CD14-positive monocyte (primary cell): ENCODE data around the gene SEPTIN10. TPM values are rescaled to one million over a fixed set of nuclear protein-coding genes. Genes with fewer than 3 reads are reported as not detected.

Experiments
- DNase-seq, 3 donors: peaks; one replicate each; pipeline ENCODE4 v3.0.0-alpha.2; 2011 to 2022
- H2AFZ ChIP-seq: 2 replicates; pipeline ENCODE4 v1.6.0; 2012; ENCODE audit warnings: mild to moderate bottlenecking, low read depth, low read length, inconsistent platforms; ENCODE audit not compliant: insufficient read depth, poor library complexity, severe bottlenecking
- H3K27ac ChIP-seq, 2 donors: 1 replicate in 1 of 2; 2 replicates in 1 of 2; pipeline ENCODE4 v1.5.1; 2012 to 2013; ENCODE audit warnings: low read length in 2 of 2, control low read depth in 1 of 2, inconsistent platforms in 1 of 2, low read depth in 1 of 2, mild to moderate bottlenecking in 1 of 2
- H3K27me3 ChIP-seq, 2 donors: one replicate each; pipeline versions ENCODE4 v1.6.0 to v1.6.1; 2011 to 2013; ENCODE audit warnings: low read length in 2 of 2; ENCODE audit not compliant: control insufficient read depth in 2 of 2, insufficient read depth in 2 of 2
- H3K36me3 ChIP-seq, 2 donors: replicated peaks in 1 of 2; 1 replicate in 1 of 2; 2 replicates in 1 of 2; pipeline versions ENCODE4 v1.5.1 to v1.6.1; 2012 to 2013; ENCODE audit warnings: low read length in 2 of 2, control low read depth in 1 of 2, inconsistent platforms in 1 of 2, mild to moderate bottlenecking in 1 of 2; ENCODE audit not compliant: insufficient read depth in 2 of 2, control insufficient read depth in 1 of 2
- H3K4me1 ChIP-seq, 2 donors: 1 replicate in 1 of 2; 2 replicates in 1 of 2; pipeline versions ENCODE4 v1.5.1 to v1.6.1; 2012 to 2013; ENCODE audit warnings: low read length in 2 of 2, control low read depth in 1 of 2, inconsistent platforms in 1 of 2, mild to moderate bottlenecking in 1 of 2, moderate library complexity in 1 of 2; ENCODE audit not compliant: insufficient read depth in 2 of 2, control insufficient read depth in 1 of 2
- H3K4me2 ChIP-seq: replicated peaks from 2 replicates; pipeline ENCODE3; 2012; ENCODE audit warnings: low read length, moderate library complexity, mild to moderate bottlenecking; ENCODE audit not compliant: poor library complexity, severe bottlenecking; ENCODE audit errors: extremely low read depth
- H3K4me3 ChIP-seq, 3 experiments: fragments of 200-600 bp in 1 of 3; sonication (generic) in 1 of 3; replicated peaks in 1 of 3; 1 replicate in 2 of 3; 2 replicates in 1 of 3; pipeline ENCODE4 v1.5.1; 2011 to 2013; ENCODE audit warnings: low read length in 3 of 3, mild to moderate bottlenecking in 3 of 3, control low read depth in 2 of 3, low read depth in 2 of 3, inconsistent platforms in 1 of 3, moderate library complexity in 1 of 3
- H3K79me2 ChIP-seq: 2 replicates; pipeline ENCODE4 v1.6.0; 2012; ENCODE audit warnings: mild to moderate bottlenecking, control low read depth, inconsistent platforms, low read length, moderate library complexity; ENCODE audit not compliant: insufficient read depth
- H3K9ac ChIP-seq: 2 replicates; pipeline ENCODE4 v1.6.0; 2017; ENCODE audit warnings: low read length, mild to moderate bottlenecking; ENCODE audit not compliant: insufficient read depth, poor library complexity, severe bottlenecking
- H3K9me3 ChIP-seq, 2 donors: replicated peaks in 1 of 2; 1 replicate in 1 of 2; 2 replicates in 1 of 2; pipeline versions ENCODE4 v1.5.1 to v1.6.1; 2012 to 2013; ENCODE audit warnings: low read length in 2 of 2, control low read depth in 1 of 2; ENCODE audit not compliant: control insufficient read depth in 1 of 2, insufficient read depth in 1 of 2
- H4K20me1 ChIP-seq: 2 replicates; pipeline ENCODE4 v1.6.0; 2012; ENCODE audit warnings: mild to moderate bottlenecking, low read length, control low read depth, moderate library complexity; ENCODE audit not compliant: insufficient read depth
- H3K27ac Mint-ChIP-seq, 7 donors: one replicate each; pipeline ENCODE4 v1.8.0; 2020; ENCODE audit warnings: mild to moderate bottlenecking in 7 of 7, mixed read lengths in 7 of 7, moderate library complexity in 6 of 7, inconsistent platforms in 2 of 7
- H3K27me3 Mint-ChIP-seq, 3 donors: one replicate each; pipeline ENCODE4 v1.8.0; 2021 to 2022; ENCODE audit warnings: low read depth in 3 of 3, mild to moderate bottlenecking in 3 of 3, mixed read lengths in 3 of 3, moderate library complexity in 3 of 3, inconsistent platforms in 1 of 3
- H3K36me3 Mint-ChIP-seq, 2 donors: one replicate each; pipeline ENCODE4 v1.8.0; 2020; ENCODE audit warnings: mixed read lengths in 2 of 2, inconsistent platforms in 1 of 2, mild to moderate bottlenecking in 1 of 2
- H3K4me1 Mint-ChIP-seq: one replicate; pipeline ENCODE4 v1.8.0; 2020; ENCODE audit warnings: mild to moderate bottlenecking, mixed read lengths
- H3K4me3 Mint-ChIP-seq, 2 donors: one replicate each; pipeline ENCODE4 v1.8.0; 2020; ENCODE audit warnings: mild to moderate bottlenecking in 2 of 2, mixed read lengths in 2 of 2, moderate library complexity in 1 of 2
- H3K9me3 Mint-ChIP-seq, 7 donors: one replicate each; pipeline ENCODE4 v1.8.0; 2020 to 2022; ENCODE audit warnings: mixed read lengths in 7 of 7, mild to moderate bottlenecking in 6 of 7, moderate library complexity in 6 of 7, inconsistent platforms in 2 of 7
- WGBS: methylation state at CpG from one replicate; pipeline ENCODE4 v1.1.5; 2013; ENCODE audit warnings: missing lambda C conversion rate; ENCODE audit not compliant: insufficient coverage; 5-methylcytosine and 5-hydroxymethylcytosine counted together
- intact Hi-C, 2 donors: fragments of 100-400 bp; cut with micrococcal nuclease; formaldehyde crosslinking; loops; one replicate each; pipeline versions ENCODE4 v1.15.0 to v1.15.1; 2023
- polyA plus RNA-seq, 3 donors: library from polyadenylated mRNA; depleted of rRNA in 1 of 3; unstranded in 2 of 3; stranded (reverse) in 1 of 3; fragments of 300-500 nt in 2 of 3; fragments of >200 nt in 1 of 3; fragmentation: Illumina TruSeq in 2 of 3; gene quantifications; 1 replicate in 2 of 3; 2 replicates in 1 of 3; pipeline ENCODE4 v1.2.3, GENCODE V29; 2012 to 2021
- TF ChIP-seq, protein P1 (sequence below): fragments of 200-600 bp; IDR thresholded peaks from one replicate; pipeline ENCODE4 v1.8.0; 2022; ENCODE audit warnings: antibody characterized with exemption, mild to moderate bottlenecking

SEPTIN10 gene
- polyA plus RNA-seq, 3 donors, result 4.2 to 6.8 (median 4.4) TPM

DNA sequence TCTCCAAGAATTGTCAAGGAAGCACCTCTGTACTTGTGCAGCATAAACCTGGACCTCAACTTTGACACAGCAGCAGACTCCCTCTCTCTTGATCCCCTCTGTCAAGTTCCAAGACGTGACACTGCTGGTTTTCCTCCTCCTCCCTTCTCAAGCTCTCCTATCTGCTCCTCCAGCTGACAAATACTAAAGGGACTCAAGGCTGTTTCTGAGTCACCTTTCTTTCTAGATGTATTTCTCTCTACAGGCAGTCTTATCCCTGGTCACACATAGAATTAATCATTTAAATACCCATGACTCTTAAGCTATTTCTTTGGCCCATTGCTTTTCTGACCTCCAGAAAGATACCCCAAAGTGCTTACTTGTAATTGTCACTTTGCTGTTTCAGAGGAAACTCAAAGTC, 53.5 kb downstream of the SEPTIN10 start:
- H3K27ac Mint-ChIP-seq, result peak overlapping the region in 1 of 7 donors; percentile 66
- Histone ChIP-seq H4K20me1 (no peaks in the 10 kb centered on the region), H3K36me3 (no peaks in the 10 kb centered on the region), H3K79me2 (no peaks in the 10 kb centered on the region), H3K4me2 (no peak overlapping the region), H3K4me3 (no peak overlapping the region), H3K4me1 (no peaks in the 10 kb centered on the region), H3K27me3 (no peaks in the 10 kb centered on the region), H2AFZ (no peak overlapping the region), H3K9ac (no peak overlapping the region), H3K9me3 (no peaks in the 10 kb centered on the region), H3K27ac (no peak overlapping the region)
- intact Hi-C loops, result no loop called here
- TF ChIP-seq, protein P1, sequence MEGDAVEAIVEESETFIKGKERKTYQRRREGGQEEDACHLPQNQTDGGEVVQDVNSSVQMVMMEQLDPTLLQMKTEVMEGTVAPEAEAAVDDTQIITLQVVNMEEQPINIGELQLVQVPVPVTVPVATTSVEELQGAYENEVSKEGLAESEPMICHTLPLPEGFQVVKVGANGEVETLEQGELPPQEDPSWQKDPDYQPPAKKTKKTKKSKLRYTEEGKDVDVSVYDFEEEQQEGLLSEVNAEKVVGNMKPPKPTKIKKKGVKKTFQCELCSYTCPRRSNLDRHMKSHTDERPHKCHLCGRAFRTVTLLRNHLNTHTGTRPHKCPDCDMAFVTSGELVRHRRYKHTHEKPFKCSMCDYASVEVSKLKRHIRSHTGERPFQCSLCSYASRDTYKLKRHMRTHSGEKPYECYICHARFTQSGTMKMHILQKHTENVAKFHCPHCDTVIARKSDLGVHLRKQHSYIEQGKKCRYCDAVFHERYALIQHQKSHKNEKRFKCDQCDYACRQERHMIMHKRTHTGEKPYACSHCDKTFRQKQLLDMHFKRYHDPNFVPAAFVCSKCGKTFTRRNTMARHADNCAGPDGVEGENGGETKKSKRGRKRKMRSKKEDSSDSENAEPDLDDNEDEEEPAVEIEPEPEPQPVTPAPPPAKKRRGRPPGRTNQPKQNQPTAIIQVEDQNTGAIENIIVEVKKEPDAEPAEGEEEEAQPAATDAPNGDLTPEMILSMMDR, result no peak
- WGBS, result no CpG with 5 or more reads among the region's 1 CpG
- peaks cover 0 to 2% (median 0%) of the 10 kb centered on the region in 7 donors for H3K9me3 Mint-ChIP-seq
- H3K4me3 Mint-ChIP-seq, result no peak overlapping the region
- peaks cover 0 to 4% (median 1%) of the 10 kb centered on the region in 3 donors for H3K27me3 Mint-ChIP-seq
- peaks cover 3 to 14% of the 10 kb centered on the region in 2 donors for H3K36me3 Mint-ChIP-seq
- peaks cover 18% of the 10 kb centered on the region for H3K4me1 Mint-ChIP-seq
- no peak for DNase-seq

DNA sequence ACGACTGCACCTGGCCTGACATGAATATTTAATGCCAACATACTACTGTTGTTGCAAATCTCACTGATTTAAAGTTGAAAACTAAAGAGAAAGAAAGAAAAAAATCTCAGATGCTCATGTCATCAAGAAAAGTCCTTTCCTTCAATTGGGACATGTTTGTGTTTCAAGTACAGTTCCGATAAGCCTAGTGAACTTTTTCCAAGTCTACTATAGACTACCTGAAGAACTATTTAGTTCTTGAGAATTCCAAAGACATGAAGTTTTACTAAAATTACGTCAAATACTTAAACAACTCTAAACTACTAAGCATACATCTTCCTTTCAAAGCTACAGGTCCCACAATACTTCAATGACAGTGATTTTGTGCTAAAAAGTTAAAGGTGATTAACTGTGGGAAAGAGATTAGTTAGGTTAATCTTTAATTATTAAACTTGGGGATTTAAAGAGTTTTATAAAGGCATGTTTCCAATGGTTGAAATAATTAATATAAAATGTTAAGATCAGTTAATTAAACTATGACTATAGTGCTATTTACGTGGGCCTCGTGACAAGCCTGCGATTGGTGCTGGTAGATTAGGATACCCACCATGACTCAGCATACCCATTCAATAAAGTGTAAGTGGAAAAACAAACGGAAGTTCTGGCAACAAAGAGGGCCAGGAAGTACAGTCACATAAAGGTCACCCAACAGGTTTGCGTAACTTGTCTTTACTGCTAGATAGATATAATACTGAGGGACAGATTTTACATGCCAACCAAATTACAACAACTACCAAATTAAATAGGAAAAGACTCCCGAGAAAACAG, 55.5 kb downstream of the SEPTIN10 start:
- no peak overlapping the region for H3K4me3 ChIP-seq
- no peaks in the 10 kb centered on the region for H3K27me3 ChIP-seq
- peaks cover 0 to 6% (median 1%) of the 10 kb centered on the region in 3 donors for H3K27me3 Mint-ChIP-seq
- DNase-seq, result peak in 2 of 3 donors; percentile 19 to 55
- no peak overlapping the region for H3K4me3 Mint-ChIP-seq
- no peak overlapping the region for H3K27ac ChIP-seq
- intact Hi-C loops, result loop anchor here in 1 of 2 donors (10.0 kb wide), 1 partner anchor 167 kb away; no protein-coding TSS in a partner anchor
- peak overlapping the region in 1 of 7 donors; percentile 5 for H3K27ac Mint-ChIP-seq
- H3K9ac ChIP-seq, result no peak overlapping the region
- no peaks in the 10 kb centered on the region for H3K9me3 ChIP-seq
- no peaks in the 10 kb centered on the region for H3K79me2 ChIP-seq
- WGBS, result no CpG with 5 or more reads among the region's 9 CpGs
- H3K4me2 ChIP-seq, result no peak overlapping the region
- H3K4me1 Mint-ChIP-seq, result peaks cover 15% of the 10 kb centered on the region
- H3K4me1 ChIP-seq, result no peaks in the 10 kb centered on the region
- no peaks in the 10 kb centered on the region for H3K36me3 ChIP-seq
- H2AFZ ChIP-seq, result no peak overlapping the region
- H4K20me1 ChIP-seq, result no peaks in the 10 kb centered on the region
- peaks cover 3 to 14% of the 10 kb centered on the region in 2 donors for H3K36me3 Mint-ChIP-seq
- peaks cover 0 to 2% (median 0%) of the 10 kb centered on the region in 7 donors for H3K9me3 Mint-ChIP-seq
- TF ChIP-seq, protein P1, result no peak
